ENCODE data around the gene FARSA. TPM values are rescaled to one million over a fixed set of nuclear protein-coding genes. Genes with fewer than 3 reads are reported as not detected.
"Not testable (repeated sequence)": the region's sequence is repeated elsewhere in the genome, so short reads cannot be mapped to it uniquely, and the experiment has no call there.

FARSA gene
- total and polyA plus RNA-seq, 2 of the 4 experiments (the other 2 are of a cell fraction), result 49.3 to 80.9 TPM

DNA sequence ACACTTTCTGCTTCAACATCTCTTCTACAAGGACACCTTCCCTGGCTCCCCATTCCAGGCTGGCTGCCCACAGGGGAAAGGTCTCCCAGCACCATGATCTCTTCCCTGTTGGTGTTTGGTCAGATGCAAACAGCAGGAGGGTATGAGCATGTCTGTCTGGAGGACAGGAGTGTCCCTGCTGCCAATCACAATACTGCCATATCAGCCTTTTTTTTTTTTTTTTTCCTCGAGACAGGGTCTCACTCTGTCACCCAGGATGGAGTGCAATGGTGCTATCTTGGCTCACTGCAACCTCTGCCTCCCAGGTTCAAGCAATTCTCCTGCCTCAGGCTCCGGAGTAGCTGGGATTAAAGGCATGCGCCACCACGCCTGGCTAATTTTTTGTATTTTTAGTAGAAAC, 17.7 kb downstream of the FARSA start:
- H4K20me1 ChIP-seq (ENCODE audit: insufficient read depth, low read length); H2BK5ac ChIP-seq (ENCODE audit: low read depth, low read length, poor library complexity, severe bottlenecking); H3K4me2 ChIP-seq (ENCODE audit: low read depth, low read length); H3K4me3 ChIP-seq (ENCODE audit: insufficient read depth, low read depth, low read length); intact Hi-C loops (cut with micrococcal nuclease); H4K5ac ChIP-seq (ENCODE audit: low read depth, low read length); H2AK5ac ChIP-seq (ENCODE audit: low read depth, low read length); H3K27ac ChIP-seq (ENCODE audit: insufficient read depth, low read length); H3K56ac ChIP-seq (ENCODE audit: extremely low read depth, insufficient read depth, low read length); H3K4ac ChIP-seq (ENCODE audit: low read depth, low read length); in situ Hi-C loops (cut with MboI; ENCODE audit: low sequenced_read_pairs); DNase-seq; H3K18ac ChIP-seq (ENCODE audit: low read depth, low read length); H3K4me1 ChIP-seq (ENCODE audit: control insufficient read depth, insufficient read depth, low read length); dilution Hi-C loops (cut with HindIII; ENCODE audit: low sequenced_read_pairs, unreplicated experiment); BruUV-seq (replicated peaks); H3K14ac ChIP-seq (replicated peaks; ENCODE audit: low read depth, low read length); H4K8ac ChIP-seq (ENCODE audit: low read depth in 2 of 2, low read length in 2 of 2); H3K79me1 ChIP-seq (ENCODE audit: low read depth in 1 of 2, low read length in 2 of 2); H3K9me3 ChIP-seq (ENCODE audit: control insufficient read depth, insufficient read depth, low read length); ATAC-seq (ENCODE audit: low read depth); H2AFZ ChIP-seq (replicated peaks; ENCODE audit: low read length, poor library complexity); H2AK9ac ChIP-seq (replicated peaks; ENCODE audit: low read depth, low read length, poor library complexity); H3K9ac ChIP-seq (ENCODE audit: low read depth, low read length); POLR2A ChIA-PET (ENCODE audit: unreplicated experiment); H3K36me3 ChIP-seq (ENCODE audit: control insufficient read depth, insufficient read depth, low read length); H3K23ac ChIP-seq (ENCODE audit: low read depth, low read length); H3K9me1 ChIP-seq (ENCODE audit: insufficient read depth, low read length); H3K27me3 ChIP-seq (ENCODE audit: control insufficient read depth, insufficient read depth, low read length); H2BK15ac ChIP-seq (ENCODE audit: low read depth, low read length); H2BK20ac ChIP-seq (ENCODE audit: low read depth, low read length); H2BK120ac ChIP-seq (ENCODE audit: low read depth, low read length); H4K91ac ChIP-seq (ENCODE audit: insufficient read depth, low read depth, low read length): not testable (repeated sequence)
- CTCF ChIA-PET, result interaction anchor here (0.6 kb wide), 1 partner anchor 26 kb away, joined by 3 read pairs; no protein-coding TSS in a partner anchor
- TF ChIP-seq MAFK (IDR thresholded peaks at IDR 0.05; ENCODE audit: low read depth, low read length), result peak; percentile 27; the same call in 1 of the 2 replicates
- WGBS, 2 experiments (ENCODE audit: extremely low coverage in 2 of 2, insufficient read length in 1 of 2), result 70% methylated on average over 2 of the region's 4 CpGs; no CpG with 5 or more reads in 1 of the 2 experiments

All from IMR-90 (cell line).